HepG2 (cell line): ENCODE data around the gene NAT9. TPM values are rescaled to one million over a fixed set of nuclear protein-coding genes. Genes with fewer than 3 reads are reported as not detected.

Experiments
- ATAC-seq: fragments of 200-7000 bp; cut with Tn5 transposase; 3 replicates; pipeline ENCODE4 v1.9.1; 2020; ENCODE audit warnings: mild to moderate bottlenecking, moderate library complexity
- BruUV-seq: library from RNA; stranded (reverse); fragments of 400-500 nt; replicated peaks from 2 replicates; lab custom pipeline; 2021; lab: Mats Ljungman, UMichigan
- CTCF ChIA-PET: fragments of 300-600 bp; formaldehyde crosslinking; extraction: SDS; loops from one replicate; lab custom pipeline; 2021; ENCODE audit warnings: low total read pairs, inconsistent platforms, low intra/inter-chr PET ratio; lab: Yijun Ruan, JAX
- POLR2A ChIA-PET: fragments of 350-600 bp; sonication (Branson Sonifier 250); formaldehyde crosslinking; loops from one replicate; lab custom pipeline; 2020; ENCODE audit warnings: antibody characterized with exemption, inconsistent platforms; lab: Yijun Ruan, JAX
- DNase-seq: peaks from one replicate; pipeline ENCODE4 v3.0.0-alpha.2; 2015; ENCODE audit warnings: low spot score
- FAIRE-seq: peaks from 3 replicates; lab custom pipeline; 2011; peaks lifted over from hg19 to GRCh38; lab: Jason Lieb, UNC
- H2AFZ ChIP-seq: one replicate; pipeline ENCODE4 v1.6.1; 2011; ENCODE audit warnings: low read length, inconsistent platforms
- H3K27ac ChIP-seq: fragments of 300-600 bp; 3 replicates; pipeline ENCODE4 v1.8.0; 2011; ENCODE audit warnings: mixed run types, mild to moderate bottlenecking, mixed read lengths, low read length, inconsistent platforms; ENCODE audit not compliant: insufficient read depth; ENCODE audit errors: extremely low read length
- H3K27me3 ChIP-seq, 2 experiments: fragments of 200-600 bp in 1 of 2; 2 replicates in 1 of 2; 3 replicates in 1 of 2; pipeline versions ENCODE4 v1.6.0 to v1.8.0; 2011; ENCODE audit warnings: low read length in 2 of 2, mild to moderate bottlenecking in 2 of 2, moderate library complexity in 2 of 2, inconsistent platforms in 1 of 2; ENCODE audit not compliant: insufficient read depth in 2 of 2, control insufficient read depth in 1 of 2
- H3K36me3 ChIP-seq, 2 experiments: fragments of 200-600 bp in 1 of 2; replicated peaks in 1 of 2; 2 replicates in 1 of 2; 3 replicates in 1 of 2; pipeline versions ENCODE4 v1.5.1 to v1.8.0; 2011; ENCODE audit warnings: low read length in 2 of 2, inconsistent platforms in 1 of 2; ENCODE audit not compliant: insufficient read depth in 2 of 2, control insufficient read depth in 1 of 2
- H3K4me1 ChIP-seq: 2 replicates; pipeline ENCODE4 v1.5.1; 2012; ENCODE audit warnings: low read length, inconsistent platforms; ENCODE audit not compliant: insufficient read depth
- H3K4me2 ChIP-seq: 2 replicates; pipeline ENCODE4 v1.6.0; 2011; ENCODE audit warnings: low read depth, low read length, inconsistent platforms
- H3K4me3 ChIP-seq, 3 experiments: fragments of 200-600 bp in 1 of 3; sonication (generic), shearing (Covaris generic) in 1 of 3; replicated peaks in 1 of 3; 2 replicates each; pipeline ENCODE4 v1.5.1; 2011 to 2016; ENCODE audit warnings: low read length in 3 of 3, inconsistent platforms in 2 of 3, low read depth in 2 of 3, mild to moderate bottlenecking in 2 of 3, control low read depth in 1 of 3, mixed read lengths in 1 of 3; ENCODE audit not compliant: insufficient read depth in 1 of 3
- H3K79me2 ChIP-seq: one replicate; pipeline ENCODE4 v1.6.1; 2011; ENCODE audit warnings: low read length, inconsistent platforms; ENCODE audit not compliant: insufficient read depth
- H3K9ac ChIP-seq: 2 replicates; pipeline ENCODE4 v1.6.0; 2011; ENCODE audit warnings: mild to moderate bottlenecking, low read depth, low read length, inconsistent platforms; ENCODE audit not compliant: insufficient read depth
- H3K9me3 ChIP-seq: 2 replicates; pipeline ENCODE4 v1.5.1; 2012; ENCODE audit warnings: mild to moderate bottlenecking, low read length
- H4K20me1 ChIP-seq: 2 replicates; pipeline ENCODE4 v1.6.0; 2011; ENCODE audit warnings: inconsistent platforms, mild to moderate bottlenecking, low read length, moderate library complexity; ENCODE audit not compliant: insufficient read depth
- EEA1 ChIP-seq: sonication (generic); formaldehyde crosslinking; IDR thresholded peaks from 2 replicates; pipeline ENCODE4 v1.5.1; 2020; ENCODE audit warnings: mild to moderate bottlenecking, missing genetic modification reagents, borderline replicate concordance
- MZF1 ChIP-seq: sonication (generic); formaldehyde crosslinking; IDR thresholded peaks from 2 replicates; pipeline ENCODE4 v1.8.1; 2023; ENCODE audit warnings: mild to moderate bottlenecking, missing genetic modification reagents, borderline replicate concordance
- PAX8 ChIP-seq: sonication (generic); formaldehyde crosslinking; IDR thresholded peaks from 2 replicates; pipeline ENCODE4 v1.8.0; 2022; ENCODE audit warnings: mild to moderate bottlenecking, missing genetic modification reagents, borderline replicate concordance
- SUZ12 ChIP-seq: fragments of 150-350 bp; IDR thresholded peaks from 2 replicates; pipeline ENCODE4 v1.6.1; 2014; ENCODE audit warnings: low read depth, low read length
- TCF12 ChIP-seq, 2 experiments: fragments of 450-650 bp in 1 of 2; sonication (generic) in 1 of 2; formaldehyde crosslinking in 1 of 2; IDR thresholded peaks; 2 replicates each; pipeline versions ENCODE4 v1.6.1 to v1.8.0; 2017 to 2022; ENCODE audit warnings: antibody characterized with exemption in 1 of 2, mild to moderate bottlenecking in 1 of 2, missing genetic modification reagents in 1 of 2, moderate library complexity in 1 of 2
- ZNF138 ChIP-seq: sonication (generic); formaldehyde crosslinking; IDR thresholded peaks from 2 replicates; pipeline ENCODE4 v1.5.0; 2020; ENCODE audit warnings: mild to moderate bottlenecking, low read depth, missing genetic modification reagents
- ZNF670 ChIP-seq: sonication (generic); formaldehyde crosslinking; IDR thresholded peaks from 2 replicates; pipeline ENCODE4 v1.8.0; 2022; ENCODE audit warnings: mild to moderate bottlenecking, missing genetic modification reagents, borderline replicate concordance
- WGBS: methylation state at CpG from one replicate; pipeline ENCODE4 v1.1.6; 2017; ENCODE audit warnings: low lambda C conversion rate; 5-methylcytosine and 5-hydroxymethylcytosine counted together
- in situ Hi-C: cut with HindIII; loops from 2 replicates; pipeline ENCODE4 v1.10.0; 2017; ENCODE audit warnings: low pct_unique_long_range_greater_than_20kb; ENCODE audit not compliant: extremely low pct_ligation_motif_present
- intact Hi-C: fragments of 100-400 bp; cut with micrococcal nuclease; formaldehyde crosslinking; loops from one replicate; pipeline ENCODE4 v1.10.0; 2022; ENCODE audit not compliant: unreplicated experiment
- polyA plus RNA-seq, 8 experiments: library from polyadenylated mRNA; depleted of rRNA in 3 of 8; stranded (reverse) in 7 of 8; unstranded in 1 of 8; fragments of >200 nt; fragmentation: Illumina TruSeq in 4 of 8; extraction: Trizol in 4 of 8; gene quantifications; 2 replicates each; pipeline versions ENCODE4 v1.2.1 to v1.2.3, GENCODE V29; 2011 to 2016; ENCODE audit warnings: low read depth in 4 of 8, missing spikeins in 1 of 8, mixed read lengths in 1 of 8; ENCODE audit not compliant: insufficient read depth in 1 of 8
- total RNA-seq, 5 experiments: library from RNA; depleted of rRNA; stranded (reverse); fragments of >200 nt; fragmentation: Illumina TruSeq; extraction: Trizol; gene quantifications; 2 replicates each; pipeline ENCODE4 v1.2.3, GENCODE V29; 2016; ENCODE audit warnings: low read depth in 1 of 5
- TF ChIP-seq, protein P1 (sequence below): sonication (generic); formaldehyde crosslinking; IDR thresholded peaks from 2 replicates; pipeline ENCODE4 v1.5.1; 2020; ENCODE audit warnings: mild to moderate bottlenecking, missing genetic modification reagents

NAT9 gene
- total and polyA plus RNA-seq, 2 of the 13 experiments (the other 11 are each of a cell fraction or from before 2014, with no cell fraction given) = 39.7 to 44.2 TPM

DNA sequence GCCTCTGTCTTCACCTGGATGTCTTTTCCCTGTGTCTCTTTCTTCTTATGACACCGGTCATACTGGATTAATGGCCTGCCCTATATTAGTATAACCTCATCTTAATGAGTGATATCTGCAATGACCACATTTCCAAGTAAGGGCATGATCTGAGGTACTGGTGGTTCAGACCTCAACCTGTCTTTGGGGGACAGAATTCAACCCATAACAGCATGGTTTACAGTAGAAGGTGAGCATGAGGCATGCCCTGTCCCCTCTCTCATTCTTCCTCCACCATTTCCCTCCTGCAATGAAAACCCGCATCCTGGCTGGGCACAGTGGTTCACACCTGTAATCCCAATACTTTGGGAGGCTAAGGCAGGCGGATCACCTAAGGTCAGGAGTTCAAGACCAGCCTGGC is 41.9 kb downstream of the NAT9 start:
- H3K79me2 ChIP-seq = no peaks in the 10 kb centered on the region
- intact Hi-C loops = no loop called here
- WGBS = 34% methylated on average over 3 of the region's 3 CpGs
- H3K4me3 ChIP-seq = no peak overlapping the region
- H3K9ac ChIP-seq = no peak overlapping the region
- H3K9me3 ChIP-seq = no peaks in the 10 kb centered on the region
- DNase-seq (no peak), ATAC-seq (no peak), FAIRE-seq (no peak)
- H3K4me2 ChIP-seq = no peak overlapping the region
- in situ Hi-C loops = no loop called here
- CTCF ChIA-PET = no interaction called here
- H3K4me1 ChIP-seq = peaks cover 35% of the 10 kb centered on the region
- TF ChIP-seq ZNF138 (no peak), TCF12 (IDR thresholded peaks at IDR 0.05) (no peak), TCF12 (CRISPR knock-in tag; IDR thresholded peaks at IDR 0.05) (no peak), ZNF670 (no peak), PAX8 (CRISPR knock-in tag) (no peak), SUZ12 (no peak), MZF1 (CRISPR knock-in tag) (no peak), EEA1 (CRISPR knock-in tag) (no peak)
- TF ChIP-seq, protein P1, sequence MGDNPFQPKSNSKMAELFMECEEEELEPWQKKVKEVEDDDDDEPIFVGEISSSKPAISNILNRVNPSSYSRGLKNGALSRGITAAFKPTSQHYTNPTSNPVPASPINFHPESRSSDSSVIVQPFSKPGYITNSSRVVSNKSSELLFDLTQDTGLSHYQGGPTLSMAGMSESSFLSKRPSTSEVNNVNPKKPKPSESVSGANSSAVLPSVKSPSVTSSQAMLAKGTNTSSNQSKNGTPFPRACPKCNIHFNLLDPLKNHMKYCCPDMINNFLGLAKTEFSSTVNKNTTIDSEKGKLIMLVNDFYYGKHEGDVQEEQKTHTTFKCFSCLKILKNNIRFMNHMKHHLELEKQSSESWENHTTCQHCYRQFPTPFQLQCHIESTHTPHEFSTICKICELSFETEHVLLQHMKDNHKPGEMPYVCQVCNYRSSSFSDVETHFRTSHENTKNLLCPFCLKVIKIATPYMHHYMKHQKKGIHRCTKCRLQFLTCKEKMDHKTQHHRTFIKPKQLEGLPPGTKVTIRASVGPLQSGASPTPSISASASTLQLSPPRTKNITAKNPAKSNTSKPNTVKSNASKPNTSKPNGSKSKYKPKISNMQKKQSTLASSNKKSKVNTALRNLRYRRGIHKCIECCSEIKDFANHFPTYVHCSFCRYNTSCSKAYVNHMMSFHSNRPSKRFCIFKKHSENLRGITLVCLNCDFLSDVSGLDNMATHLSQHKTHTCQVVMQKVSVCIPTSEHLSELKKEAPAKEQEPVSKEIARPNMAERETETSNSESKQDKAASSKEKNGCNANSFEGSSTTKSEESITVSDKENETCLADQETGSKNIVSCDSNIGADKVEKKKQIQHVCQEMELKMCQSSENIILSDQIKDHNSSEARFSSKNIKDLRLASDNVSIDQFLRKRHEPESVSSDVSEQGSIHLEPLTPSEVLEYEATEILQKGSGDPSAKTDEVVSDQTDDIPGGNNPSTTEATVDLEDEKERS (CRISPR knock-in tag) = no peak
- no peak overlapping the region for H2AFZ ChIP-seq
- no TSS peak for BruUV-seq
- no peaks in the 10 kb centered on the region for H4K20me1 ChIP-seq
- H3K36me3 ChIP-seq = no peaks in the 10 kb centered on the region
- POLR2A ChIA-PET = interaction anchor here (5.6 kb wide), 1 partner anchor 18 kb away, joined by 221 read pairs; no protein-coding TSS in a partner anchor
- H3K27ac ChIP-seq = no peak overlapping the region
- H3K27me3 ChIP-seq = peaks cover 5 to 42% of the 10 kb centered on the region in 2 experiments; a peak in 4 of 5 replicates
